NT2/D1 (cell line): ENCODE results near the gene ABLIM2.

Experiments used
- DNase-seq: peaks from one replicate; pipeline ENCODE4 v3.0.0-alpha.2; 2011; ENCODE audit warnings: low read depth, low spot score
- H3K27me3 ChIP-seq: 2 replicates; pipeline ENCODE4 v1.6.0; 2011; ENCODE audit warnings: mild to moderate bottlenecking; ENCODE audit not compliant: insufficient read length, insufficient read depth
- H3K36me3 ChIP-seq: 2 replicates; pipeline ENCODE4 v1.6.1; 2011; ENCODE audit warnings: mild to moderate bottlenecking, low read length, mixed read lengths; ENCODE audit not compliant: insufficient read depth, insufficient read length
- H3K4me1 ChIP-seq: 2 replicates; pipeline ENCODE4 v1.5.1; 2011; ENCODE audit not compliant: insufficient read depth, insufficient read length
- H3K4me3 ChIP-seq: 2 replicates; pipeline ENCODE4 v1.5.1; 2011; ENCODE audit warnings: low read depth; ENCODE audit not compliant: insufficient read length
- H3K9ac ChIP-seq: 2 replicates; pipeline ENCODE4 v1.6.0; 2011; ENCODE audit warnings: low read depth; ENCODE audit not compliant: insufficient read length
- H3K9me3 ChIP-seq: 2 replicates; pipeline ENCODE4 v1.5.1; 2011; ENCODE audit warnings: mild to moderate bottlenecking, low read length; ENCODE audit not compliant: insufficient read depth
- SUZ12 ChIP-seq: IDR thresholded peaks from 2 replicates; pipeline ENCODE4 v1.6.1; 2011; ENCODE audit not compliant: insufficient read length, insufficient read depth; ENCODE audit errors: extremely low read depth
- YY1 ChIP-seq: IDR thresholded peaks from 2 replicates; pipeline ENCODE4 v1.6.1; 2011; ENCODE audit not compliant: insufficient read length, insufficient read depth
- ZNF274 ChIP-seq: IDR thresholded peaks from 2 replicates; pipeline ENCODE4 v1.6.1; 2011; ENCODE audit warnings: mild to moderate bottlenecking, low read depth, low read length

The ABLIM2 gene

DNA sequence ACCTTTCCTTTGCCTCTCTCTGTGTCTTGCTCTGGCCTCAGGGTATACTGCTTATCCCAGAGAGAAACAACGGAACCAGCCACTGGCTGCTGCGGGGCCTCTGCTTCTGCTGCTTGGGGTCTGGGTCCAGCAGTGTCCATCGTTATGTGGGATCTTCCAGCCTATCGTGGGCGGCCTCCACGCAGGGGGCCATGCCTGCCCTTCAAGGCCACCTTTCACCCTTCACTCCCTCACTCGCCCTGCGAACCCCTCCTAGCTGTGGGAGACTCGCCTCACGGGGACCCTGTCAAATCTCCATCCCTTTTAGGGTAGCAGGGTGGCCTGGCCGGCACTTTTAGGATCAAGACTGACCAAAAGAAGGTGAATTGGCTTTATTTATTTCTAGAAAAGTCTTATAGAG is 19.3 kb upstream of the ABLIM2 start:
- no peak for DNase-seq
- Histone ChIP-seq H3K9ac (no peak overlapping the region), H3K27me3 (no peaks in the 10 kb centered on the region), H3K9me3 (no peaks in the 10 kb centered on the region), H3K36me3 (no peaks in the 10 kb centered on the region), H3K4me1 (peaks cover 12% of the 10 kb centered on the region), H3K4me3 (no peak overlapping the region)
- TF ChIP-seq ZNF274 (no peak), YY1 (no peak), SUZ12 (no peak)

DNA sequence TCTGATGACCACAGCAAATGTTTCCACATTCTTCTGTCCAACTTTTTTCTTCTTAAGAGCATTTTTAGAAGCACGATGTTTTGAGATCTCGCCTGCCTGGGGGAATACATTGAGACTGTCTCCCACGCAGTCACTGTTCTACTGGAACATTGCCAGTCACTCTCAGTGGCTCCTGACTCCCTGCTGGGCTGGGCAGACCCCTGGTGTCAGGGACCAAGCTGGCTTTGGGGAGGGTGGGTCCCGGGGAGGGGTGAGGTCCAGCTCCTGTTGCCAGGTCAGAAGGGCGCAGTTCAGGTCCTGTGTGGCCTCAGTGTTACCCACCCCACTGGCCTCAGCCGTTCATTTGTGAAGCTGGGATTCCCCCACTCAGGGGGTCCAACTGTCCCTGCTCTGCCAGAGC is 18.9 kb upstream of the ABLIM2 start:
- Histone ChIP-seq H3K36me3 (no peaks in the 10 kb centered on the region), H3K4me1 (peaks cover 9% of the 10 kb centered on the region), H3K4me3 (no peak overlapping the region), H3K27me3 (no peaks in the 10 kb centered on the region), H3K9ac (no peak overlapping the region), H3K9me3 (no peaks in the 10 kb centered on the region)
- TF ChIP-seq SUZ12 (no peak), YY1 (no peak), ZNF274 (no peak)
- no peak for DNase-seq

- H3K4me3 ChIP-seq, result no peak overlapping the region
- no peaks in the 10 kb centered on the region for H3K36me3 ChIP-seq
- peaks cover 14% of the 10 kb centered on the region for H3K4me1 ChIP-seq
- no peak overlapping the region for H3K9ac ChIP-seq
- peak; percentile 40 for DNase-seq
- H3K27me3 ChIP-seq, result no peaks in the 10 kb centered on the region
- H3K9me3 ChIP-seq, result no peaks in the 10 kb centered on the region
- TF ChIP-seq ZNF274 (no peak), SUZ12 (no peak)
Measured at GRCh38 chr4:8176547-8177399, 18.2 kb upstream of the ABLIM2 start.

GRCh38 chr4:8175686-8176085 is 17.1 kb upstream of the ABLIM2 start:
- DNase-seq, result no peak
- Histone ChIP-seq H3K27me3 (no peaks in the 10 kb centered on the region), H3K4me1 (peaks cover 16% of the 10 kb centered on the region), H3K4me3 (no peak overlapping the region), H3K9ac (no peak overlapping the region), H3K36me3 (no peaks in the 10 kb centered on the region), H3K9me3 (no peaks in the 10 kb centered on the region)
- no peak for TF ChIP-seq ZNF274
- no peak for TF ChIP-seq YY1
- no peak for TF ChIP-seq SUZ12

DNA sequence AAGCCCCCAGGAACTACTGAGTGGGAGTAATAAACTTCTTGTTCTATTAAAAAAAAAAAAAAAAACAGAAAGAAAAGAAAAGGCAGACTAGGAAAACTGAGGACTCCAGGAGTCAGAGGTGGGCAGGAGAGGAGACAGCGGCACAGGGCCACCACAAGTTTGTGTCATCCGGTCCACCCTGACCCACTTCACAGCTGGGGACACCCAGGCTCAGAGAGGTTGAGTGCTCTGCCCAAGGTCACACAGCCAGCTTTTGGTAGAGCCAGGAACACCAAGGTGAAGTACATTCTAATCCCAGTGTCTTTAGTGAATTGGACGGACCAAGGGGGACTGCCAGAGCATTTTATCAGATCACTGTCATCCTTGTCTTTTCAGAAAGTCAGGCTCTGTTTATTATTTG is 16.4 kb upstream of the ABLIM2 start:
- peaks cover 16% of the 10 kb centered on the region for H3K4me1 ChIP-seq
- no peak overlapping the region for H3K4me3 ChIP-seq
- no peaks in the 10 kb centered on the region for H3K27me3 ChIP-seq
- no peak for TF ChIP-seq ZNF274
- TF ChIP-seq YY1, result no peak
- TF ChIP-seq SUZ12, result no peak
- no peaks in the 10 kb centered on the region for H3K9me3 ChIP-seq
- H3K9ac ChIP-seq, result no peak overlapping the region
- H3K36me3 ChIP-seq, result no peaks in the 10 kb centered on the region
- DNase-seq, result no peak

GRCh38 chr4:8173492-8174242 is 15.1 kb upstream of the ABLIM2 start:
- Histone ChIP-seq H3K36me3 (no peaks in the 10 kb centered on the region), H3K9me3 (peaks cover 9% of the 10 kb centered on the region), H3K4me3 (no peak overlapping the region), H3K4me1 (peaks cover 16% of the 10 kb centered on the region), H3K27me3 (no peaks in the 10 kb centered on the region), H3K9ac (peak overlapping the region; percentile 21)
- DNase-seq, result no peak
- TF ChIP-seq ZNF274 (no peak), SUZ12 (no peak), YY1 (no peak)

- Histone ChIP-seq H3K9me3 (peaks cover 19% of the 10 kb centered on the region), H3K4me3 (no peak overlapping the region), H3K4me1 (peaks cover 13% of the 10 kb centered on the region), H3K36me3 (no peaks in the 10 kb centered on the region), H3K27me3 (no peaks in the 10 kb centered on the region), H3K9ac (no peak overlapping the region)
- TF ChIP-seq SUZ12 (no peak), ZNF274 (no peak), YY1 (no peak)
- no peak for DNase-seq
Measured at GRCh38 chr4:8171984-8172924, 13.6 kb upstream of the ABLIM2 start.
